Common myeloid progenitor, CD34-positive (primary cell): Measurements from ENCODE around the gene CDC42BPA.

Source experiments
- CTCF ChIA-PET: fragments of 350-600 bp; sonication (Branson Sonifier 250); formaldehyde crosslinking; loops from one replicate; lab custom pipeline; 2021; ENCODE audit warnings: antibody characterized with exemption; lab: Charles Lee
- POLR2A ChIA-PET: fragments of 350-600 bp; sonication (Branson Sonifier 250); formaldehyde crosslinking; loops from one replicate; lab custom pipeline; 2021; ENCODE audit warnings: antibody characterized with exemption; lab: Charles Lee
- DNase-seq, 3 donors: peaks; one replicate each; pipeline versions ENCODE4 v3.0.0 to v3.0.0-alpha.2; 2013
- H3K27ac ChIP-seq, 2 experiments: 1 replicate in 1 of 2; 2 replicates in 1 of 2; pipeline ENCODE4 v1.7.0; 2013; ENCODE audit warnings: inconsistent platforms in 2 of 2, low read length in 2 of 2, mild to moderate bottlenecking in 2 of 2, low read depth in 1 of 2, moderate library complexity in 1 of 2; ENCODE audit not compliant: severe bottlenecking in 2 of 2, insufficient read depth in 1 of 2, poor library complexity in 1 of 2
- H3K27me3 ChIP-seq, 5 experiments: replicated peaks in 2 of 5; 1 replicate in 3 of 5; 2 replicates in 2 of 5; pipeline versions ENCODE4 v1.6.1 to v1.7.0; 2013; ENCODE audit warnings: low read length in 4 of 5, mild to moderate bottlenecking in 2 of 5, moderate library complexity in 2 of 5, inconsistent platforms in 1 of 5; ENCODE audit not compliant: insufficient read depth in 5 of 5, control insufficient read depth in 4 of 5
- H3K36me3 ChIP-seq, 4 experiments: 1 replicate in 2 of 4; 2 replicates in 2 of 4; pipeline versions ENCODE4 v1.6.1 to v1.7.0; 2013; ENCODE audit warnings: low read length in 3 of 4, control low read depth in 1 of 4, mild to moderate bottlenecking in 1 of 4; ENCODE audit not compliant: control insufficient read depth in 4 of 4, insufficient read depth in 4 of 4
- H3K4me1 ChIP-seq, 4 experiments: 1 replicate in 3 of 4; 2 replicates in 1 of 4; pipeline versions ENCODE4 v1.6.1 to v1.7.1; 2013; ENCODE audit warnings: low read length in 3 of 4, mild to moderate bottlenecking in 3 of 4, control low read depth in 1 of 4, inconsistent platforms in 1 of 4, moderate library complexity in 1 of 4; ENCODE audit not compliant: control insufficient read depth in 4 of 4, insufficient read depth in 4 of 4; ENCODE audit errors: control extremely low read depth in 1 of 4
- H3K4me3 ChIP-seq, 7 experiments: 1 replicate in 4 of 7; 2 replicates in 3 of 7; pipeline versions ENCODE4 v1.5.1 to v1.7.0; 2013; ENCODE audit warnings: mild to moderate bottlenecking in 7 of 7, low read length in 6 of 7, moderate library complexity in 6 of 7, inconsistent platforms in 2 of 7, low read depth in 2 of 7, control low read depth in 1 of 7; ENCODE audit not compliant: insufficient read depth in 4 of 7, control insufficient read depth in 1 of 7; ENCODE audit errors: extremely low read depth in 1 of 7
- H3K9me3 ChIP-seq, 5 experiments: 1 replicate in 4 of 5; 2 replicates in 1 of 5; pipeline versions ENCODE4 v1.6.1 to v1.7.1; 2013; ENCODE audit warnings: low read length in 4 of 5, mild to moderate bottlenecking in 2 of 5, inconsistent platforms in 1 of 5, low read depth in 1 of 5, moderate library complexity in 1 of 5; ENCODE audit not compliant: control insufficient read depth in 4 of 5, insufficient read depth in 2 of 5; ENCODE audit errors: control extremely low read depth in 1 of 5
- WGBS: methylation state at CpG from one replicate; pipeline ENCODE4 v1.1.5; 2013; ENCODE audit not compliant: insufficient coverage; 5-methylcytosine and 5-hydroxymethylcytosine counted together

The CDC42BPA gene

GRCh38 chr1:227035316-227035715 is 283.0 kb downstream of the CDC42BPA start:
- Histone ChIP-seq H3K27ac (no peak overlapping the region), H3K4me1 (no peaks in the 10 kb centered on the region), H3K27me3 (no peaks in the 10 kb centered on the region), H3K9me3 (peaks cover 0 to 5% (median 0%) of the 10 kb centered on the region in 5 experiments), H3K4me3 (no peak overlapping the region), H3K36me3 (peaks cover 3 to 19% (median 8%) of the 10 kb centered on the region in 4 experiments)
- WGBS = no CpG with 5 or more reads among the region's 2 CpGs
- POLR2A ChIA-PET = no interaction called here
- CTCF ChIA-PET = no interaction called here
- no peak for DNase-seq

- ChIA-PET POLR2A (no interaction called here), CTCF (no interaction called here)
- Histone ChIP-seq H3K9me3 (peaks cover 0 to 4% (median 0%) of the 10 kb centered on the region in 5 experiments), H3K27me3 (no peaks in the 10 kb centered on the region), H3K4me3 (no peak overlapping the region), H3K36me3 (peaks cover 3 to 20% (median 6%) of the 10 kb centered on the region in 4 experiments), H3K27ac (no peak overlapping the region), H3K4me1 (no peaks in the 10 kb centered on the region)
- DNase-seq = no peak
- 60% methylated on average over 2 of the region's 2 CpGs for WGBS
Observed at GRCh38 chr1:227033880-227034279, 284.4 kb downstream of the CDC42BPA start.

- Histone ChIP-seq H3K4me1 (peaks cover 0 to 5% (median 2%) of the 10 kb centered on the region in 4 experiments), H3K9me3 (no peaks in the 10 kb centered on the region), H3K36me3 (peaks cover 0 to 15% (median 5%) of the 10 kb centered on the region in 4 experiments), H3K4me3 (no peak overlapping the region), H3K27ac (no peak overlapping the region), H3K27me3 (no peaks in the 10 kb centered on the region)
- CTCF ChIA-PET = no interaction called here
- POLR2A ChIA-PET = no interaction called here
- 100% methylated on average over 2 of the region's 3 CpGs for WGBS
- DNase-seq = no peak
Observed at GRCh38 chr1:227032396-227032795, 285.9 kb downstream of the CDC42BPA start.

- Histone ChIP-seq H3K36me3 (peaks cover 0 to 36% (median 11%) of the 10 kb centered on the region in 4 experiments), H3K27ac (no peak overlapping the region), H3K4me3 (no peak overlapping the region), H3K9me3 (peaks cover 0 to 23% (median 9%) of the 10 kb centered on the region in 5 experiments), H3K27me3 (no peaks in the 10 kb centered on the region), H3K4me1 (no peaks in the 10 kb centered on the region)
- DNase-seq = no peak
- ChIA-PET POLR2A (no interaction called here), CTCF (interaction anchor here (1.2 to 1.7 kb wide), 2 partner anchors 9 to 104 kb away, joined by 4 read pairs; no protein-coding TSS in a partner anchor)
- WGBS = no CpG with 5 or more reads among the region's 3 CpGs
Observed at GRCh38 chr1:227016990-227017389, 301.3 kb downstream of the CDC42BPA start.

GRCh38 chr1:227010645-227011044 is 307.6 kb downstream of the CDC42BPA start:
- H3K36me3 ChIP-seq = peaks cover 0 to 8% (median 1%) of the 10 kb centered on the region in 4 experiments
- ChIA-PET CTCF (no interaction called here), POLR2A (no interaction called here)
- WGBS = 100% methylated on average over 3 of the region's 5 CpGs
- no peaks in the 10 kb centered on the region for H3K9me3 ChIP-seq
- DNase-seq = no peak
- H3K27ac ChIP-seq = no peak overlapping the region
- no peaks in the 10 kb centered on the region for H3K4me1 ChIP-seq
- no peaks in the 10 kb centered on the region for H3K27me3 ChIP-seq
- H3K4me3 ChIP-seq = no peak overlapping the region

GRCh38 chr1:227009937-227010336 is 308.4 kb downstream of the CDC42BPA start:
- ChIA-PET CTCF (no interaction called here), POLR2A (no interaction called here)
- no peak overlapping the region for H3K27ac ChIP-seq
- no peaks in the 10 kb centered on the region for H3K9me3 ChIP-seq
- DNase-seq = no peak
- peaks cover 0 to 6% (median 1%) of the 10 kb centered on the region in 4 experiments for H3K36me3 ChIP-seq
- H3K4me3 ChIP-seq = no peak overlapping the region
- H3K27me3 ChIP-seq = no peaks in the 10 kb centered on the region
- H3K4me1 ChIP-seq = no peaks in the 10 kb centered on the region

- Histone ChIP-seq H3K4me3 (no peak overlapping the region), H3K4me1 (no peaks in the 10 kb centered on the region), H3K36me3 (peaks cover 0 to 14% (median 2%) of the 10 kb centered on the region in 4 experiments), H3K27ac (no peak overlapping the region), H3K27me3 (no peaks in the 10 kb centered on the region), H3K9me3 (no peaks in the 10 kb centered on the region)
- WGBS = 100% methylated on average over 3 of the region's 5 CpGs
- no peak for DNase-seq
- ChIA-PET POLR2A (no interaction called here), CTCF (no interaction called here)
Observed at GRCh38 chr1:227006226-227006796, 312.0 kb downstream of the CDC42BPA start.
